G401.6 (cell line): ENCODE data around the gene RS1.

Source experiments
- FAIRE-seq: peaks from 2 replicates; lab custom pipeline; 2012; peaks lifted over from hg19 to GRCh38; lab: Jason Lieb, UNC

RS1 gene

GRCh38 chrX:18668071-18668835 lies 3.7 kb downstream of the RS1 start:
- no peak for FAIRE-seq

GRCh38 chrX:18666614-18667013 lies 5.3 kb downstream of the RS1 start:
- FAIRE-seq, result no peak

- FAIRE-seq, result no peak
These were observed 7.0 kb downstream of the RS1 start for GRCh38 chrX:18664947-18665346.

GRCh38 chrX:18661273-18661672 lies 10.6 kb downstream of the RS1 start:
- no peak for FAIRE-seq

- FAIRE-seq, result no peak
These were observed 16.8 kb downstream of the RS1 start for GRCh38 chrX:18654875-18655836.

GRCh38 chrX:18652636-18653035 lies 19.3 kb downstream of the RS1 start:
- FAIRE-seq, result no peak

GRCh38 chrX:18650662-18651061 lies 21.2 kb downstream of the RS1 start:
- no peak for FAIRE-seq

- no peak for FAIRE-seq
These were observed 22.4 kb downstream of the RS1 start for GRCh38 chrX:18649498-18649951.

- FAIRE-seq, result no peak
These were observed 24.3 kb downstream of the RS1 start for GRCh38 chrX:18647621-18648020.

- FAIRE-seq, result no peak
These were observed 28.1 kb downstream of the RS1 start for GRCh38 chrX:18643853-18644252.

GRCh38 chrX:18643243-18643642 lies 28.7 kb downstream of the RS1 start:
- no peak for FAIRE-seq

GRCh38 chrX:18640686-18641085 lies 31.2 kb downstream of the RS1 start:
- FAIRE-seq, result no peak

- FAIRE-seq, result no peak
These were observed 32.6 kb downstream of the RS1 start for GRCh38 chrX:18639280-18639679.

GRCh38 chrX:18638398-18638797 lies 33.5 kb downstream of the RS1 start:
- no peak for FAIRE-seq

- no peak for FAIRE-seq
These were observed 41.0 kb downstream of the RS1 start for GRCh38 chrX:18630934-18631333.

GRCh38 chrX:18624599-18624998 lies 47.3 kb downstream of the RS1 start:
- FAIRE-seq, result no peak

GRCh38 chrX:18620349-18620748 lies 51.6 kb downstream of the RS1 start:
- FAIRE-seq, result no peak

- no peak for FAIRE-seq
These were observed 52.6 kb downstream of the RS1 start for GRCh38 chrX:18619288-18619687.

- no peak for FAIRE-seq
These were observed 54.5 kb downstream of the RS1 start for GRCh38 chrX:18617407-18617750.

GRCh38 chrX:18616688-18617406 lies 55.1 kb downstream of the RS1 start:
- no peak for FAIRE-seq

GRCh38 chrX:18613930-18614639 lies 57.8 kb downstream of the RS1 start:
- FAIRE-seq, result no peak

- no peak for FAIRE-seq
These were observed 63.9 kb downstream of the RS1 start for GRCh38 chrX:18607966-18608365.
